ENCODE results near the gene LRRC56. TPM values are rescaled to one million over a fixed set of nuclear protein-coding genes. Genes with fewer than 3 reads are reported as not detected.
A peak's percentile ranks its signal among the peaks of the same experiment; 100 is the strongest.

The LRRC56 gene
- total and polyA plus RNA-seq, 9 of the 15 experiments (the other 6 are each of a cell fraction or from before 2014, with no cell fraction given): 0.03 to 4.5 (median 1.0) TPM; not detected in 1

DNA sequence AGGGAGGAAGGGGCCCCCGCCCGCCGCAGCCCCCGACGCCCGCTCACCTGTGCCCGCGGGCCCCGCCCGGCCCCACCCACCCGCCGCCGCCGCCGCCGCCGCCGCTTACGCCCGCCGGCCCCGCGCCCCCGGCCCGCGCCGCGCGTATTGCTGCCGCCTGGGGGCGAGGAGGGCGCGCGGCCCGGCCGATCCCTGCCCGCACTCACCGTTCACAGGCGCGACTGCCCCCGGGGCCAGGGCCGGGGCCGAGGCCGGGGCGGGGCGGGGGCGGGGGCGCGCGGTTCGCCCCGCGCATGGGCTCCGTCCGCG, 2.2 kb upstream of the LRRC56 start:
- H4K20me1 ChIP-seq (replicated peaks; ENCODE audit: control insufficient read depth, insufficient read depth, low read length): 0 out of 2 replicates have a peak, but pooled peaks cover 4% of the 10 kb centered on the region
- intact Hi-C loops (cut with micrococcal nuclease) (no loop called here), in situ Hi-C loops (cut with MboI) (no loop called here)
- H3K4me3 ChIP-seq: peak overlapping the region; percentile 78
- BruUV-seq (replicated peaks): no TSS peak
- under 1% methylated on average over 18 of the region's 56 CpGs for WGBS (ENCODE audit: insufficient coverage, low coverage, missing lambda C conversion rate)
- FAIRE-seq (no peak), DNase-seq (ENCODE audit: extremely low read depth in 1 of 4, low spot score in 3 of 4) (no peak), ATAC-seq (no peak; the same call in 2 of the 3 replicates)
- peaks cover 33% of the 10 kb centered on the region; the same call in 1 of the 3 replicates for H3K36me3 ChIP-seq (ENCODE audit: control insufficient read depth, insufficient read depth, low read length)
- H3K4me1 ChIP-seq (replicated peaks in 1 of 2; ENCODE audit: control insufficient read depth in 2 of 2, insufficient read depth in 2 of 2, low read length in 2 of 2): peaks cover 22 to 78% of the 10 kb centered on the region in 2 experiments
- H3K4me2 ChIP-seq (ENCODE audit: insufficient read depth, low read length): peak overlapping the region; percentile 78; the same call in 1 of the 2 replicates
- POLR2A ChIA-PET: interaction anchor here (0.5 to 1.0 kb wide), 3 partner anchors 26 to 274 kb away, joined by 3 to 5 read pairs (median 4); no protein-coding TSS in a partner anchor
- H2AFZ ChIP-seq (ENCODE audit: low read depth, low read length): no peak overlapping the region
- TF ChIP-seq PHF8 (IDR thresholded peaks at IDR 0.05; ENCODE audit: borderline replicate concordance, low read length) (0 out of 2 replicates have a peak, but pooled peaks have one; percentile 17), SIN3A (IDR thresholded peaks at IDR 0.05; ENCODE audit: borderline replicate concordance in 2 of 2, control insufficient read depth in 1 of 2, low read depth in 2 of 2, low read length in 2 of 2) (peak in 1 of 2 experiments; percentile 31; a peak in 1 of 4 replicates), EP300 (IDR thresholded peaks at IDR 0.05; ENCODE audit: low read length) (no peak), KAT7 (CRISPR knock-in tag; IDR thresholded peaks at IDR 0.05; ENCODE audit: borderline replicate concordance) (0 out of 2 replicates have a peak, but pooled peaks have one; percentile 35)
- TF ChIP-seq, protein P1, sequence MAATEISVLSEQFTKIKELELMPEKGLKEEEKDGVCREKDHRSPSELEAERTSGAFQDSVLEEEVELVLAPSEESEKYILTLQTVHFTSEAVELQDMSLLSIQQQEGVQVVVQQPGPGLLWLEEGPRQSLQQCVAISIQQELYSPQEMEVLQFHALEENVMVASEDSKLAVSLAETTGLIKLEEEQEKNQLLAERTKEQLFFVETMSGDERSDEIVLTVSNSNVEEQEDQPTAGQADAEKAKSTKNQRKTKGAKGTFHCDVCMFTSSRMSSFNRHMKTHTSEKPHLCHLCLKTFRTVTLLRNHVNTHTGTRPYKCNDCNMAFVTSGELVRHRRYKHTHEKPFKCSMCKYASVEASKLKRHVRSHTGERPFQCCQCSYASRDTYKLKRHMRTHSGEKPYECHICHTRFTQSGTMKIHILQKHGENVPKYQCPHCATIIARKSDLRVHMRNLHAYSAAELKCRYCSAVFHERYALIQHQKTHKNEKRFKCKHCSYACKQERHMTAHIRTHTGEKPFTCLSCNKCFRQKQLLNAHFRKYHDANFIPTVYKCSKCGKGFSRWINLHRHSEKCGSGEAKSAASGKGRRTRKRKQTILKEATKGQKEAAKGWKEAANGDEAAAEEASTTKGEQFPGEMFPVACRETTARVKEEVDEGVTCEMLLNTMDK (IDR thresholded peaks at IDR 0.05; ENCODE audit: borderline replicate concordance, insufficient read depth, low read depth, low read length, poor library complexity, severe bottlenecking): peak; percentile 75
- TF ChIP-seq, protein P2, sequence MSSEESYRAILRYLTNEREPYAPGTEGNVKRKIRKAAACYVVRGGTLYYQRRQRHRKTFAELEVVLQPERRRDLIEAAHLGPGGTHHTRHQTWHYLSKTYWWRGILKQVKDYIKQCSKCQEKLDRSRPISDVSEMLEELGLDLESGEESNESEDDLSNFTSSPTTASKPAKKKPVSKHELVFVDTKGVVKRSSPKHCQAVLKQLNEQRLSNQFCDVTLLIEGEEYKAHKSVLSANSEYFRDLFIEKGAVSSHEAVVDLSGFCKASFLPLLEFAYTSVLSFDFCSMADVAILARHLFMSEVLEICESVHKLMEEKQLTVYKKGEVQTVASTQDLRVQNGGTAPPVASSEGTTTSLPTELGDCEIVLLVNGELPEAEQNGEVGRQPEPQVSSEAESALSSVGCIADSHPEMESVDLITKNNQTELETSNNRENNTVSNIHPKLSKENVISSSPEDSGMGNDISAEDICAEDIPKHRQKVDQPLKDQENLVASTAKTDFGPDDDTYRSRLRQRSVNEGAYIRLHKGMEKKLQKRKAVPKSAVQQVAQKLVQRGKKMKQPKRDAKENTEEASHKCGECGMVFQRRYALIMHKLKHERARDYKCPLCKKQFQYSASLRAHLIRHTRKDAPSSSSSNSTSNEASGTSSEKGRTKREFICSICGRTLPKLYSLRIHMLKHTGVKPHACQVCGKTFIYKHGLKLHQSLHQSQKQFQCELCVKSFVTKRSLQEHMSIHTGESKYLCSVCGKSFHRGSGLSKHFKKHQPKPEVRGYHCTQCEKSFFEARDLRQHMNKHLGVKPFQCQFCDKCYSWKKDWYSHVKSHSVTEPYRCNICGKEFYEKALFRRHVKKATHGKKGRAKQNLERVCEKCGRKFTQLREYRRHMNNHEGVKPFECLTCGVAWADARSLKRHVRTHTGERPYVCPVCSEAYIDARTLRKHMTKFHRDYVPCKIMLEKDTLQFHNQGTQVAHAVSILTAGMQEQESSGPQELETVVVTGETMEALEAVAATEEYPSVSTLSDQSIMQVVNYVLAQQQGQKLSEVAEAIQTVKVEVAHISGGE (CRISPR knock-in tag; IDR thresholded peaks at IDR 0.05): 0 out of 6 replicates have a peak, but pooled peaks of 1 of the 3 experiments have one; percentile 4
- TF ChIP-seq, protein P3, sequence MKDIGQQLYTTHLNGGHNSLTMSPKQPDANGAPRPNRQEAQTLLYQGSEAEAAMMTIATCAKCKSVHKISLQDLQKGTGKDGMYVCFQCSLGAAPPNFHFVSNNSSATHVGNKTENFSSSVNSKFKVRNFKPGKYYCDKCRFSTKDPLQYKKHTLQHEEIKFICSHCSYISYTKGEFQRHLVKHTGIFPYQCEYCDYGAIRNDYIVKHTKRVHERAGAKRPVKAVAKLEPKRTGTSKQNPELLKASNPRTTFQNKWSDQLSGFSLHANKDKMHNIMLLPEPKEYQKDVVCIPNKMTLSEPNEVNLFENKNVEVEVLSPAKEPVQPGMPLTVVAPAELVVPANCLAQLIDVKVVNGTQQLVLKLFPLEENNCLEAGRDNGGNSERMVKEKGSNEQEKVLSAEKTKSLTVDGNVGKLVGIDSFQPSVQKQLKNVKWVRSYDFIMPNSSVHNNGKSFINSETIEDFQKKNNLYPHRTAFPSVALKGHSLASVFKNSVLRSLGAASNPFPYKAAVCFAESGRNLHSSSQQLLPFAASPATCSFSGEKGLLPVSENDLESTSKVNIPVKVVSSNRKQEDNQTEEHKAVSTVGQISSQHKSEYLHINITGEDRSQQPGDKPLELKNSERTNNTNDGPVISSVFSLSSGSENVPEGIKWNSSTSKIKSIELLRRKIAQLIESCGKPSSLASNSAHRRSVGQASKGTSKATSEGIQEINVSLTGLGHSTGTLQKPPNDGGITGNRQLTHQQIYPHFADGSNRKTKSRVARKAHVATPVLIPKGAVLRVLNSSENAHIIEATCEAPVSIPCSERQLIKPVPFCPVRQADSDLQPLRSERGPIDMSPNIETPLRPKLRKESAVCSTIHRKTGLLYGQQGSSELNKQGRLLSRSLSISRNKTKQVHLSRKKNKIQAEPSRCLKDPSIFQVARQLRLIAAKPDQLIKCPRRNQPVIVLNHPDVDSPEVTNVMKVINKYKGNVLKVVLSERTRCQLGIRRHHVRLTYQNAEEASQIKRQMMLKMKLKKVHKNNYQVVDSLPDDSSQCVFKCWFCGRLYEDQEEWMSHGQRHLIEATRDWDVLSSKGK (CRISPR knock-in tag; IDR thresholded peaks at IDR 0.05): no peak
- H3K27ac ChIP-seq (ENCODE audit: extremely low read depth, low read depth, low read length): peak overlapping the region; percentile 72; the same call in 1 of the 3 replicates
- no peaks in the 10 kb centered on the region for H3K9me3 ChIP-seq (replicated peaks; ENCODE audit: control insufficient read depth, insufficient read depth, low read depth, low read length)
- peaks cover 17% of the 10 kb centered on the region for H3K79me2 ChIP-seq (ENCODE audit: control insufficient read depth, insufficient read depth, low read length)
- CTCF ChIA-PET (ENCODE audit: low intra/inter-chr PET ratio): interaction anchor here (0.6 kb wide), 1 partner anchor 33 kb away, joined by 5 read pairs; no protein-coding TSS in a partner anchor
- no peaks in the 10 kb centered on the region for H3K27me3 ChIP-seq (ENCODE audit: control insufficient read depth in 2 of 2, insufficient read depth in 2 of 2, low read length in 2 of 2)
- peaks cover 3% of the 10 kb centered on the region for H3K9me1 ChIP-seq (ENCODE audit: control insufficient read depth, insufficient read depth, low read length)
- peak overlapping the region; percentile 78 to 95; a peak in 3 of 4 replicates for H3K9ac ChIP-seq (ENCODE audit: insufficient read depth in 1 of 2, low read depth in 2 of 2, low read length in 2 of 2)
